NCI-H446 treated with DMSO at 0.1 percent for 48 hours (cell line): ENCODE results near the gene SPATA24.
"Not testable (repeated sequence)": the region's sequence is repeated elsewhere in the genome, so short reads cannot be mapped to it uniquely, and the experiment has no call there.

Experiments
- DNase-seq: peaks from one replicate; lab custom pipeline; 2025; lab: John Stamatoyannopoulos, UW

SPATA24 gene

GRCh38 chr5:139382807-139383206, 21.1 kb downstream of the SPATA24 start:
- no peak for DNase-seq

- no peak for DNase-seq
Measured at GRCh38 chr5:139381837-139382761, 21.8 kb downstream of the SPATA24 start.

GRCh38 chr5:139379626-139380449, 24.1 kb downstream of the SPATA24 start:
- DNase-seq = no peak

- no peak for DNase-seq
Measured at GRCh38 chr5:139378941-139379361, 24.9 kb downstream of the SPATA24 start.

- no peak for DNase-seq
Measured at GRCh38 chr5:139378101-139378825, 25.6 kb downstream of the SPATA24 start.

GRCh38 chr5:139377226-139377625, 26.7 kb downstream of the SPATA24 start:
- no peak for DNase-seq

GRCh38 chr5:139376364-139376763, 27.5 kb downstream of the SPATA24 start:
- no peak for DNase-seq

- DNase-seq = no peak
Measured at GRCh38 chr5:139374909-139375308, 29.0 kb downstream of the SPATA24 start.

GRCh38 chr5:139371482-139372435, 32.1 kb downstream of the SPATA24 start:
- no peak for DNase-seq

GRCh38 chr5:139369181-139369580, 34.7 kb downstream of the SPATA24 start:
- DNase-seq = no peak

- DNase-seq = no peak
Measured at GRCh38 chr5:139368613-139369012, 35.3 kb downstream of the SPATA24 start.

- no peak for DNase-seq
Measured at GRCh38 chr5:139364466-139364865, 39.4 kb downstream of the SPATA24 start.

- DNase-seq = no peak
Measured at GRCh38 chr5:139363937-139364336, 40.0 kb downstream of the SPATA24 start.

- DNase-seq = no peak
Measured at GRCh38 chr5:139361835-139362429, 42.0 kb downstream of the SPATA24 start.

GRCh38 chr5:139360384-139360783, 43.5 kb downstream of the SPATA24 start:
- DNase-seq = no peak

GRCh38 chr5:139358064-139358463, 45.8 kb downstream of the SPATA24 start:
- no peak for DNase-seq

- not testable (repeated sequence) for DNase-seq
Measured at GRCh38 chr5:139355900-139356299, 48.0 kb downstream of the SPATA24 start.

GRCh38 chr5:139354186-139354585, 49.7 kb downstream of the SPATA24 start:
- DNase-seq = no peak

GRCh38 chr5:139347863-139348262, 56.0 kb downstream of the SPATA24 start:
- DNase-seq = not testable (repeated sequence)
